ENCODE data around the gene SCAF1. TPM values are rescaled to one million over a fixed set of nuclear protein-coding genes. Genes with fewer than 3 reads are reported as not detected.

The SCAF1 gene
- total RNA-seq, 4 donors from 2014 or later, result 19.2 to 50.9 (median 30.9) TPM

DNA sequence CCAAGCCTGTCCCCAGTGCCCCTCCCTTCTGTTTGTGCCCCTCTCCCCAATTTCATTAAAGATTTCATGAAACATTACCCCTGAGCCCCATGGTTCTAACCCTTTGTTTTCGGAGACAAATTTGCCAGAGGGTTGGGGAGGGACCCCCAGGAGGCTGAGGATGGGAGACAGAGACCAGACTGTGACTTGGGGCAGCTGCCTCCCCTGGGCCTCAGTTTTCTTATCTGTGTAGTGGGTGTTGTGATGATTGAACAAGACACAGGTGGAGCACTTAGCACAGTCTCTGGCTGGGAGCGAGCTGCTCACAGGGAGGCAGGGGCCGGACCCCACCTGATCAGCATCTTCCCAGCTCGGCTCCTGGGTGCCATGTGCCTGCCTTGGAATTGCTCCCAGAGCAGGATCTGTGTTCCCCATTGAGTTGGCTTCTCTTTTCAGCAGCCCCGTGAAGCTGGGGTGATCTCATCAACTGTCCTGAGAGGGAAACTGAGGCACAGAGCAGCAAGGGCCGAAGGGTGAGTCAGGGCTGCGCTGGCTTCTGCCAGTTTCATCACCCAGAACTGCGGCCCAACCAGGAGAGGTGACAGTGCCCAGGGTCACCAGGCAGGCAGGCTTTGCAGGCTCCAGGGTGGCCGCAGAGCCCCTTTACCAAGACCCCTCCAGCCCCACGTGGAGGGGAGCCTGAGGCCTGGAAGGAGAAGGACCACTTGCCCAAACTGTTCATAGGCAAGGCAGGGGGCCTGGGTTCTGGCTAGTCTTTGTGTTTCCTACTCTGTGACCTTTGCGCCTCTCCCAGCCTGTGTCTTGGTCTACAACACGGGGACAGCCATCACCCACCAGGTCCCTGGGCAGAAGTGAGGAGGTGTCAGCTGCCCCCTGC is 16.8 kb downstream of the SCAF1 start:
- no peak overlapping the region for H3K4me3 ChIP-seq
- 97% methylated on average over 6 of the region's 12 CpGs for WGBS

DNA sequence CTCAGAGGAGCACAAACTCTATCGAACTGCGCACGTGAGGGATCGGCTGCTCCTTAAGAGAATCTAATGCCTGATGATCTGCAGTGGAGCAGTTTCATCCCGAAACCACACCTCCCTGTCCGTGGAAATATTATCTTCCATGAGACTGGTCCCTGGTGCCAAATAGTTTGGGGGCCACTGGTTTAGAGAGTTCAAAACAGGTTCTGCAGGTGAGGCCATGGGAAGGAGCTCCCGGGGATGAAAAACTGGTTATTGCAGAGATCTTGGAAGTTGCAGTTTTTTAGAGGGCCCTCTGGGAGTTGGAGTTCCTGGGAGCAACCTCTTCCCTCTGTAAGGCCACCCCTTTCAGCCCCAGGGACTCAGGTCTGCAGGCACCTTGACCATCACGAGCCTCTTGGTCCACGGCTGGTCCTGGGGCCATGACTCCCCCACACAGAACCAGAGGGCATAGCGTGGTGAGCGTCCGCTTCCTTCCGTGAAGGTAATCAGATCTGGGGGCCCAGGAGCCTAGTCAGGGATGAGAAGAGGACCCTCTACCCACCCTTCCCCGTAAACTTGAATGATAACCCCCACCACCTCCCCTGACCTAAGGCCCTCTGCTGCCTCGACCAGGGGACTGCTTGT is 18.4 kb downstream of the SCAF1 start:
- WGBS, result 84% methylated on average over 15 of the region's 15 CpGs
- no peak for TF ChIP-seq POLR2AphosphoS5 (IDR thresholded peaks at IDR 0.05)
- no peak for TF ChIP-seq POLR2A (IDR thresholded peaks at IDR 0.05; ENCODE audit: low read depth)
- TF ChIP-seq, protein P1, sequence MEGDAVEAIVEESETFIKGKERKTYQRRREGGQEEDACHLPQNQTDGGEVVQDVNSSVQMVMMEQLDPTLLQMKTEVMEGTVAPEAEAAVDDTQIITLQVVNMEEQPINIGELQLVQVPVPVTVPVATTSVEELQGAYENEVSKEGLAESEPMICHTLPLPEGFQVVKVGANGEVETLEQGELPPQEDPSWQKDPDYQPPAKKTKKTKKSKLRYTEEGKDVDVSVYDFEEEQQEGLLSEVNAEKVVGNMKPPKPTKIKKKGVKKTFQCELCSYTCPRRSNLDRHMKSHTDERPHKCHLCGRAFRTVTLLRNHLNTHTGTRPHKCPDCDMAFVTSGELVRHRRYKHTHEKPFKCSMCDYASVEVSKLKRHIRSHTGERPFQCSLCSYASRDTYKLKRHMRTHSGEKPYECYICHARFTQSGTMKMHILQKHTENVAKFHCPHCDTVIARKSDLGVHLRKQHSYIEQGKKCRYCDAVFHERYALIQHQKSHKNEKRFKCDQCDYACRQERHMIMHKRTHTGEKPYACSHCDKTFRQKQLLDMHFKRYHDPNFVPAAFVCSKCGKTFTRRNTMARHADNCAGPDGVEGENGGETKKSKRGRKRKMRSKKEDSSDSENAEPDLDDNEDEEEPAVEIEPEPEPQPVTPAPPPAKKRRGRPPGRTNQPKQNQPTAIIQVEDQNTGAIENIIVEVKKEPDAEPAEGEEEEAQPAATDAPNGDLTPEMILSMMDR (IDR thresholded peaks at IDR 0.05), result no peak
- TF ChIP-seq EP300 (IDR thresholded peaks at IDR 0.05), result no peak

More for the DNA sequence above, 16.8 kb downstream of the SCAF1 start:
- H3K4me1 ChIP-seq, result peaks cover 3 to 8% (median 6%) of the 10 kb centered on the region in 4 donors
- H3K9me3 ChIP-seq, result no peaks in the 10 kb centered on the region
- peaks cover 68 to 94% (median 93%) of the 10 kb centered on the region in 4 donors for H3K36me3 ChIP-seq
- no peak for DNase-seq (ENCODE audit: extremely low spot score)
- intact Hi-C loops (cut with DNase I), result no loop called here
- no peak overlapping the region for H3K27ac ChIP-seq (replicated peaks in 1 of 4)
- TF ChIP-seq, protein P1 (IDR thresholded peaks at IDR 0.05), result no peak
- TF ChIP-seq POLR2A (IDR thresholded peaks at IDR 0.05; ENCODE audit: low read depth), result no peak
- no peak for TF ChIP-seq EP300 (IDR thresholded peaks at IDR 0.05)
- TF ChIP-seq POLR2AphosphoS5 (IDR thresholded peaks at IDR 0.05), result no peak
- H3K27me3 ChIP-seq, result no peaks in the 10 kb centered on the region

DNA sequence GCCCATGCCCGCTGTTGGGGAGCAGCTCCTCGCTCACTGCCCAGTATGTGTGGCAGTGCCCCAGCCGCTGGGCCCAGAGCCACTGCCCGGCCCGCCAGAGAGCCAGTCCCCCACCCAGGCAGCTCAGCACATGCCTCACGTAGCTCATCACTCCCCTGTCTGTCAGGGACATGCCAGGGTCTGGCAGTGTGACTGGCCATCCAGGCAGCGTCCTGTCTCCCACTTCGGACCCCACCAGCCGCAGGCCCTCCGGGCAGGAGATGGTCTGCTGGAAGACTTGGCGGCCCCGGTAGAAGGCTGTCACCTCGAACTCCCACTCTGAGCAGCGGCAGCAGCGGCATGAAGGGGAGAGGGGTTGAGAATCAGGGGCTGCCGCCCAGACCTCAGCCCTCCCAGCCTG is 20.0 kb downstream of the SCAF1 start:
- H3K27me3 ChIP-seq, result no peaks in the 10 kb centered on the region
- TF ChIP-seq POLR2AphosphoS5 (IDR thresholded peaks at IDR 0.05), result no peak
- TF ChIP-seq EP300 (IDR thresholded peaks at IDR 0.05), result no peak
- TF ChIP-seq, protein P1 (IDR thresholded peaks at IDR 0.05), result no peak
- no peak for TF ChIP-seq POLR2A (IDR thresholded peaks at IDR 0.05; ENCODE audit: low read depth)
- no peaks in the 10 kb centered on the region for H3K9me3 ChIP-seq
- H3K4me1 ChIP-seq, result peaks cover 17 to 34% (median 26%) of the 10 kb centered on the region in 4 donors
- 95% methylated on average over 14 of the region's 16 CpGs for WGBS
- DNase-seq (ENCODE audit: extremely low spot score), result no peak
- no peak overlapping the region for H3K27ac ChIP-seq (replicated peaks in 1 of 4)
- peaks cover 45 to 62% (median 61%) of the 10 kb centered on the region in 4 donors for H3K36me3 ChIP-seq
- H3K4me3 ChIP-seq, result no peak overlapping the region
- intact Hi-C loops (cut with DNase I), result no loop called here

More for the DNA sequence above, 18.4 kb downstream of the SCAF1 start:
- intact Hi-C loops (cut with DNase I), result no loop called here
- Histone ChIP-seq H3K36me3 (peaks cover 53 to 78% (median 76%) of the 10 kb centered on the region in 4 donors), H3K4me1 (peaks cover 8 to 22% (median 15%) of the 10 kb centered on the region in 4 donors), H3K9me3 (no peaks in the 10 kb centered on the region), H3K4me3 (no peak overlapping the region), H3K27ac (replicated peaks in 1 of 4) (no peak overlapping the region), H3K27me3 (no peaks in the 10 kb centered on the region)
- no peak for DNase-seq (ENCODE audit: extremely low spot score)

DNA sequence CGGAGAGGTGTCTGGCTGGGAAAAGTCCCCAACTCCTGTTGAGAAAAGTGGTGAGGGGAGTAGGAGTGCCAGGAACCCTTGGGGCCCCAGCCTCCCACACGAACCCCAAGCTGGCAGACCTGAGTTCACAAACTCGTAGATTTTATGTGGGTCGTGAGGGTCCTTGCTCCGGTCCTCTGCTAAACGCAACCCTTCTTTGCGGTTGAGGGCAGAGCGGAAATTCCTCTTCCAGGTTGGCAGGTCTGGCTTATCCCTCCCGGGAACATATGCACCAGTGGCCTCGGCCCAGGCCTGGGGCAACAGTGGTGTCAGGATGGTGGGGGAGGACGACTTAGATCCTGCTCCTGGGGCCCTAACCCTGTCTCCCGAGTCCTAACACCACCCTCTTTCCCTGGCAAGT is 21.2 kb downstream of the SCAF1 start:
- WGBS, result 92% methylated on average over 10 of the region's 12 CpGs
- Histone ChIP-seq H3K27me3 (no peaks in the 10 kb centered on the region), H3K36me3 (peaks cover 32 to 55% (median 49%) of the 10 kb centered on the region in 4 donors), H3K27ac (replicated peaks in 1 of 4) (peak overlapping the region in 2 of 4 donors; percentile 90 to 91), H3K4me3 (no peak overlapping the region), H3K9me3 (no peaks in the 10 kb centered on the region), H3K4me1 (peaks cover 18 to 37% (median 26%) of the 10 kb centered on the region in 4 donors)
- no peak for DNase-seq (ENCODE audit: extremely low spot score)
- intact Hi-C loops (cut with DNase I), result no loop called here
- TF ChIP-seq POLR2A (IDR thresholded peaks at IDR 0.05; ENCODE audit: low read depth), result no peak
- TF ChIP-seq, protein P1 (IDR thresholded peaks at IDR 0.05), result no peak
- no peak for TF ChIP-seq EP300 (IDR thresholded peaks at IDR 0.05)
- TF ChIP-seq POLR2AphosphoS5 (IDR thresholded peaks at IDR 0.05), result no peak

Data from esophagus muscularis mucosa (tissue), 4 donors.